M059J (cell line): Measurements from ENCODE around the gene HTR3B. TPM values are rescaled to one million over a fixed set of nuclear protein-coding genes. Genes with fewer than 3 reads are reported as not detected.

Experiments used
- DNase-seq: peaks from one replicate; pipeline ENCODE4 v3.0.0-alpha.2; 2012; ENCODE audit warnings: low read depth
- total RNA-seq: library from RNA; depleted of rRNA; stranded (reverse); fragments of >200 nt; shearing (Covaris generic); gene quantifications from 2 replicates; pipeline ENCODE4 v1.2.3, GENCODE V29; 2014; rRNA removed

HTR3B gene
- total RNA-seq, 1 experiment from 2014 or later: not detected

- DNase-seq: peak; percentile 25
Measured at GRCh38 chr11:113991170-113991569, 86.6 kb downstream of the HTR3B start.

- DNase-seq: peak; percentile 22
Measured at GRCh38 chr11:113991718-113992458, 87.3 kb downstream of the HTR3B start.

GRCh38 chr11:113992459-113993110 lies 88.0 kb downstream of the HTR3B start:
- no peak for DNase-seq

DNA sequence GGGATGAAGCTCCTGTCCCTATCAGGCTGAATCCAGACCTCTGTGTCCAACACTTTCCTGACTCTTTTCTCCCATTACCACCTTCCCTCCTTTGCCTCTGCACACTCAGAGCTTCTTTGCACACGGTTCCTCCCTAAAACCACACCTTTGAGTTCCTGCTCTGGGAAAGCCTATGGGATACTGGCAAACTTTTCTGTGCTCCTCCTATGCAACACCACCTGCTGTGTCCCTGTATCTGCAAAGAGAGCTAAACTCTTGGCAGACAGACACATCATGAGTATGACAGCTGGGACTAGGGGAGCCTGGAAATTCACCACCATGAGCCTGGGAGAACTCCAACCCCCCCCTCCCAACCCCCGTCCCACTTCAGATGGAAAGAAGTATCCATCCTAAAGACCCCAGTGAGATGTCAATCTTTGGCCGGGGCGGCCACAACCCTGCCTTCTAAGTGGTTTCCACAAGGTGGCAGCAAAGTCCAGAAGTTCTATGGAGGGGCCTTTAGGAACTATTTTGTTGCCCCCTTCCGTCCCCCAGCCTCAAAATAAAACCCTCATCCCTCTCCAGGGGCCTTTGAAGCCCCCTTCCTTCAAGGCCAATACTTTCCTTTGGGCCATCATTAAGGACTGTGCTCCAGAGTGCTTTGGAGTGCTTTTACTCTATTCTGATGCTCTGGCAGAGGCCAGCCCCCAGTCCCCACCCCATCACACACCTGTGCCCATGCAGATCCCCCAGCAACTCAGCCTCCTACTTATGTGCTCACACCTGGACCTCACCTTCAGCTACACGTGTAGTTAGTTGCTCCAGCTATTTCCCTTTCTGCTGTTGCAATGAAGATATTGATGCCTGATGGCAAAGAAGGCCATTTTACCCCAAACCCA lies 89.7 kb downstream of the HTR3B start:
- DNase-seq: no peak

Other genes with a start within 250 kb of the HTR3B start
- 0.12 and 0.67 TPM in 2 replicates for gene TMPRSS5, start 198.5 kb upstream of the HTR3B start, total RNA-seq
- gene ZW10, start 131.1 kb upstream of the HTR3B start, total RNA-seq: 32.8 and 43.2 TPM in 2 replicates
- gene CLDN25, start 125.0 kb upstream of the HTR3B start, total RNA-seq: not detected in 2 replicates
- gene USP28, start 29.2 kb upstream of the HTR3B start, total RNA-seq: 29.7 and 39.0 TPM in 2 replicates
- not detected in 2 replicates for gene HTR3A, start 70.3 kb downstream of the HTR3B start, total RNA-seq
- gene ZBTB16, start 154.9 kb downstream of the HTR3B start, total RNA-seq: not detected in 2 replicates